RWPE1 (cell line): Measurements from ENCODE around the gene XYLB.

Experiments used
- CTCF ChIA-PET: fragments of 350-600 bp; sonication (Branson Sonifier 250); formaldehyde crosslinking; extraction: SDS; loops from one replicate; lab custom pipeline; 2021; lab: Yijun Ruan, JAX
- POLR2A ChIA-PET: fragments of 400-600 bp; formaldehyde crosslinking; extraction: SDS; loops from one replicate; lab custom pipeline; 2020; ENCODE audit warnings: antibody characterized with exemption; ENCODE audit not compliant: low non-redundant PET; lab: Yijun Ruan, JAX
- DNase-seq: peaks from one replicate; pipeline ENCODE4 v3.0.0; 2012; ENCODE audit warnings: low spot score
- H3K27ac ChIP-seq: fragments of 450-650 bp; 2 replicates; pipeline ENCODE4 v1.5.1; 2017
- TF ChIP-seq, protein P1 (sequence below): fragments of 450-650 bp; conservative IDR thresholded peaks from 2 replicates; pipeline ENCODE4 v1.5.1; 2017; ENCODE audit warnings: low read depth, mild to moderate bottlenecking

Gene XYLB

DNA sequence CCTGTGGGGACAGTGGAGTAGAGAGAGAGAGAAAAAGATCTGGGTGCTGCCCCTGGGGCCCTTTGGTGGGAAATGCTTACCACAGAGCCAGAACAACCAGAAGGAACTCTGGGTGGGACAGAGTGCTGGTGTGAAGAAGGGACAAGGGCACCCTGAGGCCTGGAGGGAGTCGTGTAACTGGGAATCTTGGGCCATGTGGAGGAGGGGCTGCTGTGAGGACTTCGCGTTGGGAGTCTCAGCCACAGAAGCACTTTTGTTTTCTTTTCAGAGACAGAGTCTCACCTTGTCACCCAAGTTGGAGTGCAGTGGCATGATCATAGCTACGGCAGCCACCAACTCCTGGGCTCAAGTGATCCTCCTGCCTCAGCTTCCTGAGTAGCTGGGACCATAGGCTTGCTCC lies 24.3 kb downstream of the XYLB start:
- ChIA-PET POLR2A (no interaction called here), CTCF (no interaction called here)
- no peak overlapping the region; the same call in 1 of the 2 replicates for H3K27ac ChIP-seq
- DNase-seq, result no peak
- TF ChIP-seq, protein P1, sequence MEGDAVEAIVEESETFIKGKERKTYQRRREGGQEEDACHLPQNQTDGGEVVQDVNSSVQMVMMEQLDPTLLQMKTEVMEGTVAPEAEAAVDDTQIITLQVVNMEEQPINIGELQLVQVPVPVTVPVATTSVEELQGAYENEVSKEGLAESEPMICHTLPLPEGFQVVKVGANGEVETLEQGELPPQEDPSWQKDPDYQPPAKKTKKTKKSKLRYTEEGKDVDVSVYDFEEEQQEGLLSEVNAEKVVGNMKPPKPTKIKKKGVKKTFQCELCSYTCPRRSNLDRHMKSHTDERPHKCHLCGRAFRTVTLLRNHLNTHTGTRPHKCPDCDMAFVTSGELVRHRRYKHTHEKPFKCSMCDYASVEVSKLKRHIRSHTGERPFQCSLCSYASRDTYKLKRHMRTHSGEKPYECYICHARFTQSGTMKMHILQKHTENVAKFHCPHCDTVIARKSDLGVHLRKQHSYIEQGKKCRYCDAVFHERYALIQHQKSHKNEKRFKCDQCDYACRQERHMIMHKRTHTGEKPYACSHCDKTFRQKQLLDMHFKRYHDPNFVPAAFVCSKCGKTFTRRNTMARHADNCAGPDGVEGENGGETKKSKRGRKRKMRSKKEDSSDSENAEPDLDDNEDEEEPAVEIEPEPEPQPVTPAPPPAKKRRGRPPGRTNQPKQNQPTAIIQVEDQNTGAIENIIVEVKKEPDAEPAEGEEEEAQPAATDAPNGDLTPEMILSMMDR, result no peak

DNA sequence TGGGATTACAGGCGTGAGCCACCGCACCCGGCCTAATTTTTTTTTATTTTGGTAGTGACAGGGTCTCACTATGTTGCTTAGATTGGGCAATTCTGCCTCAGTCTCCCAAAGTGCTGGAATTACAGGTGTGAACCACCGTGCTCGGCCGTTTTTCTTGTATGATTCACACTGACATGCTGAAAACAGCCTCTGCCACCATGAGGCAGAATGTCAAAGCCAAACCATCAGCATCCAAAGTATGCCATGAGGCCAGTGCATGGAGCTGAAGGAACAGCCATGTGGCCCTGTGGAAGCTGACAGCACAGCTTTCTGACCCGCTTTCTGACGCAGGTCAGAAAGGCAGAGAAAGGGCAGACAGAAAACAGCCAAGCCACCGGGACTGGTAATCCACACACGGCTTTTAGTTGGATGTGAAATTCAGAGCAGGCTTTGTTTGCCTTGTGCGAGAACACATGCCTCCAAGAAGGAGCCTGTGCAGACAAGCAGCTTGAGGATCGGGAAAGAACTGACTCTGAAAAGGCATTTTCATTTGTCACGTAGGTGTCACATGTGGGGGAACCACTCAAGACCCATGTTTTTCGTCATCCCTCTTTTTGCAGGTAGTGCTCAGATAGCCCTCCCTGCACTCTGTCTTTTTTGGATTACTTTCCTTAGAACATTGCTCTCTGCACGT lies 25.1 kb downstream of the XYLB start:
- CTCF ChIA-PET, result no interaction called here
- POLR2A ChIA-PET, result no interaction called here
- no peak for DNase-seq
- H3K27ac ChIP-seq, result peak overlapping the region; percentile 36; the same call in 1 of the 2 replicates
- TF ChIP-seq, protein P1, result no peak

DNA sequence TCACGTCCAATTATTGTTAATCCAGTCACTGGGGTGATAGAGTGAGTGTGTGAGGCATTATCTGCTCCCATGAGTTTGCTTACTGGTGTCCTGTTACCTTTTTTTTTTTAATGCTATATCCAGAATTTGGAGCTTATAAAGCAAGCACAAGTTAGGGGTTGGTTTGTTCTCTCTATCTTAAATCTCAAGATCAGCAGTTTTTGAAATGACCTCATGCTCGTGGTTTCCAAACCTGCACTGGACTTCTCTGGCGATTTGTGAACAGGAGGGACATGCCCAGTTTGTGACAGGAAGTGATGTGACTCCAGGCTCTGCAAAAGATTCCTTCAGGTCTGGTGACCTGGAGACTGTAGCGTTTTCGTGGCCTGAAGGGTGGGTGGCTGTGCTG lies 25.6 kb downstream of the XYLB start:
- no peak overlapping the region for H3K27ac ChIP-seq
- TF ChIP-seq, protein P1, result no peak
- CTCF ChIA-PET, result no interaction called here
- POLR2A ChIA-PET, result no interaction called here
- DNase-seq, result no peak

DNA sequence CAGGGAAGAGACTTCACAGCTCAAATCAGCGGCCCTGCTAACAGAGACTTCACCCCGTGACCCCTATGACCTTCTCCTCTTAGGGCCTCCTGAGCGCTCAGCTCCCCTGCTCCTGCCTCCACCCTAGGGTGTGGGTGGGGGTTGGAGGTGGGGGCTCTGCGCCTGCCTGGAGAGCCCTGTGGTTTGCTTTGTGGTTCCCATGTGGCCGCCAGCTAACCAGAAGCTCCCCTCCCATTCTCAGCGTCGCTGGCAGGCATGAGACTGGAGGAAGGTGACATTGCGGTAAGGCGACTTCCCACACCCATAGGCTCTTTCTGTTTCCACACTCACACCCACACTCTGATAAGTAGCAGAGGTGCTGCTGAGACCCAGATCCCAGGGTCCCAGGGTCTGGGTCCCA lies 27.6 kb downstream of the XYLB start:
- no peak for DNase-seq
- ChIA-PET POLR2A (no interaction called here), CTCF (no interaction called here)
- no peak overlapping the region for H3K27ac ChIP-seq
- TF ChIP-seq, protein P1, result no peak

DNA sequence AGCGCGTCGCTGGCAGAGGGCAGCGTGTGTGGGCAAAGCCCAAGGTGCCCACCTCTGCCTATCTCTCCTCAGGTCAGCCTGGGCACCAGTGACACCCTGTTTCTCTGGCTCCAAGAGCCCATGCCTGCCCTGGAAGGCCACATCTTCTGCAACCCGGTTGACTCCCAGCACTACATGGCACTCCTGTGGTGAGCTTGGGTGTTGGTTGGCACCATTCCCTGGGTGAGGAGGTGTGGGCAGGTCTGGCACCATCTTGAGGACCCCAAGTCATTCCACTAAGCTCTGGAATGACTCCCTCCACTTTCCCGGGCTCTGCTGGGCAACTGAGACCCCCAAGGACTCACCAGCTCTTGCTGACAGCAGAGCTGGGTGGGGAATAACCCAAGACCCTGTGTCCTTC lies 28.5 kb downstream of the XYLB start:
- ChIA-PET CTCF (no interaction called here), POLR2A (no interaction called here)
- TF ChIP-seq, protein P1, result no peak
- no peak for DNase-seq
- no peak overlapping the region for H3K27ac ChIP-seq

DNA sequence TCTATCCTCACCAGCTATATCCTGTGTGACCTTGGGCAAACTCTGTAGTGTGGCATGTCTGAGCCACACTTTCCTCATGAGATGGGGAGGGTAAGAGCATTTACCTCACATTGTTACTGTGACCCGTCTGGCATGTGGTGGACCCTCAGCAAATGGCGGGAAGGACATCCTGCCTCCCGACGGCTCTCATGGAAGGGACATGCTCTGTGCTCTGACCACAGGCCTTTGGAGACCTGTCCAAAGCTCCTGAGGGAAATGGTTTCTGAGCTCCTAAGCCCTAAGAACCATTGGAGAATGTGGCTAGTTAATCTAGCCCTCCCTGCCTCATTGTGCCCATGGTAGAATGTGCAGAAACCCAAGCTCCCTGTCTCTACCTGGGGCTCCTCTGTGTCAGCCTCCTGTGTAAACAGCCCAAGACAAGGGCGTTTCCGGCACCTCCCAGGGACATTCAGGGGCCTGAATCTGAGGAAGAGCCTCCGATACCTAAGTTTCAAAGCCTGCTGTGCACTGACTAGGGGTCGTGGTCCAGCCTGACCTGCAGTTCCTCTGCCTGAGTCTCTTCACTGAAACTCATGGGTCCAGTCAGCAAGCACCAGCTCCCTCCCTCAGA lies 29.0 kb downstream of the XYLB start:
- CTCF ChIA-PET, result interaction anchor here (0.7 kb wide), 1 partner anchor 66 kb away, joined by 3 read pairs; no protein-coding TSS in a partner anchor
- no peak for DNase-seq
- TF ChIP-seq, protein P1, result no peak
- POLR2A ChIA-PET, result no interaction called here
- no peak overlapping the region for H3K27ac ChIP-seq
